ENCODE measurements around the gene TUBD1.
A peak's percentile ranks its signal among the peaks of the same experiment; 100 is the strongest.
"Not testable (repeated sequence)": the region's sequence is repeated elsewhere in the genome, so short reads cannot be mapped to it uniquely, and the experiment has no call there.

TUBD1 gene

GRCh38 chr17:59842901-59843652 lies 49.7 kb downstream of the TUBD1 start:
- DNase-seq = no peak

GRCh38 chr17:59841882-59842263 lies 50.9 kb downstream of the TUBD1 start:
- not testable (repeated sequence) for DNase-seq

GRCh38 chr17:59841091-59841881 lies 51.5 kb downstream of the TUBD1 start:
- not testable (repeated sequence) for DNase-seq

- no peak for DNase-seq
These were observed 52.2 kb downstream of the TUBD1 start for GRCh38 chr17:59840329-59841090.

GRCh38 chr17:59839651-59840328 lies 53.0 kb downstream of the TUBD1 start:
- DNase-seq = no peak

- no peak for DNase-seq
These were observed 54.5 kb downstream of the TUBD1 start for GRCh38 chr17:59838052-59838916.

GRCh38 chr17:59837308-59838051 lies 55.3 kb downstream of the TUBD1 start:
- peak in 1 of 4 experiments; percentile 7 for DNase-seq

GRCh38 chr17:59832883-59833379 lies 59.8 kb downstream of the TUBD1 start:
- no peak for DNase-seq

- DNase-seq = no peak
These were observed 61.8 kb downstream of the TUBD1 start for GRCh38 chr17:59830846-59831486.

- DNase-seq = no peak
These were observed 62.6 kb downstream of the TUBD1 start for GRCh38 chr17:59830007-59830630.

GRCh38 chr17:59829217-59830006 lies 63.3 kb downstream of the TUBD1 start:
- DNase-seq = no peak

- DNase-seq = not testable (repeated sequence)
These were observed 63.9 kb downstream of the TUBD1 start for GRCh38 chr17:59828819-59829216.

GRCh38 chr17:59828478-59828760 lies 64.3 kb downstream of the TUBD1 start:
- no peak for DNase-seq

GRCh38 chr17:59827721-59828477 lies 64.8 kb downstream of the TUBD1 start:
- no peak for DNase-seq

- no peak for DNase-seq
These were observed 65.9 kb downstream of the TUBD1 start for GRCh38 chr17:59826706-59827453.

- DNase-seq = no peak
These were observed 67.0 kb downstream of the TUBD1 start for GRCh38 chr17:59825533-59826322.

- DNase-seq = no peak
These were observed 76.8 kb downstream of the TUBD1 start for GRCh38 chr17:59815965-59816364.

Measured in activated naive CD4-positive, alpha-beta T cell (primary cell).